GM19025 (cell line): ENCODE data around the gene NFE2L1.
"Not testable (repeated sequence)": the region's sequence is repeated elsewhere in the genome, so short reads cannot be mapped to it uniquely, and the experiment has no call there.

Experiments
- ATAC-seq: cut with Tn5 transposase; IDR thresholded peaks from one replicate; pipeline ENCODE4 v1.9.1; 2021; ENCODE audit warnings: mild to moderate bottlenecking, low read depth, moderate library complexity; ENCODE audit not compliant: unreplicated experiment

Gene NFE2L1

GRCh38 chr17:48047741-48048383, at the start of gene NFE2L1:
TSS of gene NFE2L1 (plus strand) at chr17:48048359. CDS start at chr17:48051119, 2,760 bp downstream.
- ATAC-seq = peak; percentile 87

- no peak for ATAC-seq
These were observed 48.6 kb upstream of the NFE2L1 start for GRCh38 chr17:47999582-47999981.

- ATAC-seq = no peak
These were observed 47.0 kb upstream of the NFE2L1 start for GRCh38 chr17:48001197-48001596.

- ATAC-seq = not testable (repeated sequence)
These were observed 46.5 kb upstream of the NFE2L1 start for GRCh38 chr17:48001657-48002056.

GRCh38 chr17:48002266-48002915, 45.8 kb upstream of the NFE2L1 start:
- no peak for ATAC-seq

- no peak for ATAC-seq
These were observed 45.2 kb upstream of the NFE2L1 start for GRCh38 chr17:48002916-48003416.

GRCh38 chr17:48003417-48004151, 44.6 kb upstream of the NFE2L1 start:
- no peak for ATAC-seq

GRCh38 chr17:48004983-48005382, 43.2 kb upstream of the NFE2L1 start:
- no peak for ATAC-seq

- no peak for ATAC-seq
These were observed 41.0 kb upstream of the NFE2L1 start for GRCh38 chr17:48006936-48007709.

- ATAC-seq = no peak
These were observed 38.0 kb upstream of the NFE2L1 start for GRCh38 chr17:48010193-48010592.

GRCh38 chr17:48011405-48012150, 36.6 kb upstream of the NFE2L1 start:
- ATAC-seq = no peak

GRCh38 chr17:48012151-48012520, 36.0 kb upstream of the NFE2L1 start:
- ATAC-seq = no peak

- no peak for ATAC-seq
These were observed 35.5 kb upstream of the NFE2L1 start for GRCh38 chr17:48012654-48013053.

GRCh38 chr17:48013876-48014594, 34.1 kb upstream of the NFE2L1 start:
- no peak for ATAC-seq

GRCh38 chr17:48014595-48015111, 33.5 kb upstream of the NFE2L1 start:
- no peak for ATAC-seq

- ATAC-seq = no peak
These were observed 32.0 kb upstream of the NFE2L1 start for GRCh38 chr17:48016112-48016511.

GRCh38 chr17:48017817-48018158, 30.4 kb upstream of the NFE2L1 start:
- ATAC-seq = not testable (repeated sequence)

GRCh38 chr17:48021934-48022333, 26.2 kb upstream of the NFE2L1 start:
- ATAC-seq = no peak

- ATAC-seq = no peak
These were observed 25.3 kb upstream of the NFE2L1 start for GRCh38 chr17:48022901-48023300.
